HL-60/S4 treated with phorbol 12-myristate 13-acetate at 8.2 ng/mL for 4 days and 3 days (cell line): ENCODE data around the gene CFAP92.
"Not testable (repeated sequence)": the region's sequence is repeated elsewhere in the genome, so short reads cannot be mapped to it uniquely, and the experiment has no call there.

Experiments used
- in situ Hi-C: fragments of 300-500 bp; cut with MboI; formaldehyde crosslinking; loops from 2 replicates; pipeline ENCODE4 v1.15.0; 2022; ENCODE audit warnings: low sequenced_read_pairs

The CFAP92 gene

DNA sequence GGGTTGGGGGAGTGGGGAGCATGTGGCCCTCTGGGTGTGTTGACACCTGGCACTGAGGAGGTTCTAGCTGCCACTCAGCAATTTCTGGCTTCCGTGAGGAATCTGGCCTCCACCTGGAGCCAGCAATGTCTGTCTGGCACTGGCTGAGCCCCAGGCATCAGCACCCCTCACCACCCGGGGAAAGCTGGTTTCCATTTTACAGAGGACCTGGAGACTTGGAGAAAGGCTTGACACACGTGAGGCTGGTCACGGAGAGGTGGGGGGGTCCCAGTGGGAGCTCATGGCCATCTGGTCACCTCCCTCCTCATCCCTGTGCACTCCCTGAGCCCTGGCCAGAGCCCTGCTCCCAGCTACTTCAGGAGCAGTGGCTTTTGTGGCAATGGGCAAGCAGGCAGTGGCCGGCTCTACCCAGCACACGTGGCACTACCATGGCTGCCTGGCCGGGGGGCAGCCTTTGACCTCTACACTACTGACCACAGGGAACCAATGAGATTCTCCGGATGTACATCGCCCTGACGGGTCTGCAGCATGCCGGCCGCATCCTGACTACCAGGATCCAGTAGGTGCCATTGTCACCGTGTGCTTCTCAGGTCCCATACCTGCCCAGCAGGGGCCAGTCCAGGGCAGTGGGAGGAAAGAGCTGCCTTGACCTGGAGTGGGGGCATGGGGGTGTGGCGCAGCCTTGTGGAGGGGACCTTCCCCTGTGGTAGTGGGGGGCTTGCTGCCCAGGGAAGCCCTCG, 86.0 kb downstream of the CFAP92 start:
- in situ Hi-C loops = no loop called here

DNA sequence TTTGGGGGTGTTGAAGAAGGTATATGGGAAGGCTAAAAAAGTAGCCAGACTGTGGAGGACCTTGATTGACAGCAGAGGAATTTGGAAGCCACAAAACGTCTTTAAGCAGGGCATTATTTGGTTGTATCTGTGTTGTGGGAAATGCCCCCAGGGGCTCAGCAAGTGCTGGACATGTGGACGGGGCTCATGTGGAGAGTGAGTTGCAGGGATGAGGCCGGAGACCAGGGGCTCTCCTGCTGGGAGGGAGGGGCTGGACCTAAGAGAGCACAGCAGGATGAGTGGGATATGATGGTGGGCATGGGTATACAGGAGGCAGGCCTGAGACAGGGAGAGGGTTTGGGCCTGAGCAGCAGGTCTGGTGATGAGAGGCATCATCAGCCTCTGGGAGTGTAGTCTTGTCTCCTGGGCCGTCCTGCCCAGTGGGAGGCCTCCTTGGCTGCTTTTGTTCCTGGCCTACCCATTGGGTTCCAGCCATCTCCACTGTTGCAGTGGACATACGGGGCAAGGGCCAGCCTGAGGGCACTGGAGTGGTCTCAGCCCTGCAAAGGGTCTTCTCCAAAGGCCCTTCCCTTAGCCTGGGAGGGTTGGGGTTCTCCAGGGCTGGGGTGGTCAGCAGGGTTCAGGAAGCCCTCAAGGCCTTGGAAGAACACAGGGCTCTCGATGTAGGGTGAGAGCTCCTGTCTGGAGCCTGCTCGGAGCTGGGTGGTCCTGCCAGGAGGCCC, 86.9 kb downstream of the CFAP92 start:
- in situ Hi-C loops = no loop called here

DNA sequence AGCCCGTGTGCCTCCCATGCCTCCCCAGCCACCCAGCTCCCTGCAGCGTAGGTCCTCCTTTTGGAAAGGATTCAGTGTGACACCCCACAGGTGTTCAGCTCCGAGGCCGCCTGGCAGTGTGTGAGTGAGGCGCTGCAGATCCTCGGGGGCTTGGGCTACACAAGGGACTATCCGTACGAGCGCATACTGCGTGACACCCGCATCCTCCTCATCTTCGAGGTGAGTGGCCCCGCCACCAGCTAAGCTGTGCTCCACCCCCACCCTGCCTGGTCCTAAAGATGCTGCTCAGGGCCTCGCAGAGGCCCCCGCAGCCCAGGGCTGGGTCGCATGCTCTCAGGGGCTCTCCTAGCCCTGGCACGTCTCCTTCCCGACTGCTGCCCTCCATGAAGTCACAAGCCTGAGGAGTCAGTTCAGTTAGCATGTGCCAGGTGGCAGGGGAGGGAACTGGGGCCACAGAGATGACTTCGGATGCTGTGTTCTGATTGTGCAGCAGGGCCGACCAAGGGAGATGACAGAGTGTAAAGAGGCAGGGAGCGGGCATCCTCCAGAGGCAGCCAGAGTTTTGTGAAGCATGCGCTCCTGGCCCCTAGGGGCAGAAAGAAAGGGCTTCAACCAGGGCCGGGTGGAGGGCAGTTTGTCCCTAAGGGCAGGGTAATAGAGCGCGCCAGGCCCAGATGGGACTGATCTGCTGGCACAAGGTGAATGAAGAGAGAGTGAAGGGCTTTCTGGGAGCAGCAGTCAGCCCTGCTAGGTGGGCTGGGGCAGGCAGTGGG, 87.7 kb downstream of the CFAP92 start:
- in situ Hi-C loops = no loop called here

DNA sequence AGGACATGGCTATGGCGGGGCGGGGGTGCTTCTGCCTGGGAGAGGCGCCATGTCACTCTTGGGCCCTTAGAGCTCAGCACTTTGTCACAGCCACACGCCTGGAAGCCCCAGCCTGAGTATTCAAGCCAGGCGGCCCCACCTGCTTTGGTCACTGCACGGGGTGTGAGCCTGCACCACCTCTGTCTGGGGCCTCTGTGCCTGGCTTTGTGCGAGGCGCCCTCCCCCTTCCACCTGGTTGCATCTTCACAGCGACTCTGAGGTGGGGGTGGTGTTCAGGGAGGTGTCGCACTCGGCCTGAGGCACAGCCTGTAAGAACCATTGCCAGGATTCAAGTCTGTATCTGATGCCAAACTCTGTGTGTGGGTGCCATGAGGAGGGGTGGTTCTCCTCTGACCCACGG, 90.4 kb downstream of the CFAP92 start:
- in situ Hi-C loops = no loop called here

DNA sequence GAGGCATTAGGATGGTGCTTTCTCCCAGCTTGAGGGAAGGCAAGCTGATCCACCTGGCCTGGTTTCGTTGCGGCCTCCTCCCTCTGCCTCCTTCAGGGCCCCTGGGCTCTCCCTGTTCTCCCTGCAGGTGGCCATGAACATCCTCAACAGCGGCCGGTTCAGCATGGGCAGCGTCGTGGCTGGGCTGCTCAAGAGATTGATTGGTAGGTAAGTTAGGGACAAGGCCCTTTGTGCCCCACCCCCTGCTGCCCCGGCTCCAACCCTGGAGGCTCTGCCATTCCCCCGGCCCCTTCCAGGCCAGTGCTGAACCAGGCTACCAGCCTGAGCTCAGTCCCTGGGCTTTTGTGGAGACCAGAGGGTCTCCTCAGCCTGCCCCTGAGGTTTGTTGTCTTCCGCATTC, 91.5 kb downstream of the CFAP92 start:
- in situ Hi-C loops = no loop called here

DNA sequence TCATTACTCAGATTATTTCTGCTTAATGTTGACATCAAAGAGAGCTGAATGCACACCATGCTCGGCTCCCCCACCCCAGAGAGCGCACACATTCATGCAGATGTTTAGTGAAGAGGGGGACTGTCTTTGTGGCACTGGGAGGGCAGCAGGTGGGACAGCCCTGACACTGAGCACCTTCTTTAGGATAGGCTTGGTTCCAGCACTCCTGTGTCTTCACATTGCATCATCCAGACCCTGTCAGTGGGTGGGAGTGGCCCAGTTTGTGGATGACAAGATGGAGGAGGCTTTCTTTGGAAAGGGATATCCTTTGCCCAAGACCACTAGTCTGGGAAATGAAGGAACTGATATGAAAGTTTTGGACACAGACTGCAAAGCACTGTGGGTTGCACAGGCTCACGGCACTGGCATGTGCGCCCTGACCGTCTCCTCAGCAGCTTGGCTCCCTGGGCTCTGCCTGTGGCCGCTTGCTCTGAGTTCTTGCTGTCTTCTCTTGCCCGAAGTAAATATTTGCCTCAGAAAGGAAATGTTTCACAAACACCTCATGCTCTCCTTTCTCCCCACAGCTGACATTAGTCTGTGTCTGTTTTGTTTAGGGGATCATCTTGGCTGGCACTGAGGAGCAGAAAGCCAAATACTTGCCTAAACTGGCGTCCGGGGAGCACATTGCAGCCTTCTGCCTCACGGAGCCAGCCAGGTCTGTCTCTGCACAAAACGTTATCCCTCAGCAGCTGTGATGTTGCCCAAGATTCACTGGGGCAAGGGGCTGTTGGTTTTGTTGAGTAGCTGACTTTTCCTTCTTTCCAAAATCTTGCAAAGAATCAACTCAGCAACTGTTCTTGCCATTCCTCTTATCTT, 97.8 kb downstream of the CFAP92 start:
- in situ Hi-C loops = no loop called here

DNA sequence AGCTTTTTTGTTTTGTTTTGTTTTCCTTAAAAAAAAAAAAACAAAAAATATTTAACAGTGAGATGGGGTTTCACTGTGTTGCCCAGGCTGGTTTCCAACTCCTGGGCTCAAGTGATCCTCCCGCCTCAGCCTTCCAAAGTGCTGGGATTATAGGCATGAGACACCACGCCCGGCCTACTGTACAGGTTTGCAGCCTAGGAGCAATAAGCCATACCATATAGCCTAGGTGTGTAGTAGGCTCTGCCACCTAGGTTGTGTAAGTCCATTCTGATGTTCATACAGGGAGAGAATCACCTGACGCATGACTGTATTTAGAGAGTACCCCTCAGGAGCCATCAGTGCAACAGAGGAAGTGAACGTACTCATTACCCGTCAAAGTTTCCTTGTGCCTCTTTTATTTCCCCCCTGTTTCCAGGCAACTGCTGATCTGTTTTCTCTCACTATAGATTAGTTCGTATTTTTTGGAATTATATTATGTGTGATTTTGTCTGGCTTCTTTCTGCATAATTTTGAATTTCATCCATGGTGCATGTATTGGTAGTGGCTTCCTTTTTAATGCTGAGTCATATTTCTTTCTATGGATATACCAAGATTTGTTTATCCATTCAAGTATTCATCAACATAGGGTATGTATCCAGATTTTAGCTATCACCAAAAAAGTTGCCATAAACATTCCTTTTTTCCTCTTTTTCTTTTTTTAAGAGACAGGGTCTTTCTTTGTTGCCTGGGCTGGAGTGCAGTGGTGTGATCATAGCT, 104.6 kb downstream of the CFAP92 start:
- in situ Hi-C loops = no loop called here

DNA sequence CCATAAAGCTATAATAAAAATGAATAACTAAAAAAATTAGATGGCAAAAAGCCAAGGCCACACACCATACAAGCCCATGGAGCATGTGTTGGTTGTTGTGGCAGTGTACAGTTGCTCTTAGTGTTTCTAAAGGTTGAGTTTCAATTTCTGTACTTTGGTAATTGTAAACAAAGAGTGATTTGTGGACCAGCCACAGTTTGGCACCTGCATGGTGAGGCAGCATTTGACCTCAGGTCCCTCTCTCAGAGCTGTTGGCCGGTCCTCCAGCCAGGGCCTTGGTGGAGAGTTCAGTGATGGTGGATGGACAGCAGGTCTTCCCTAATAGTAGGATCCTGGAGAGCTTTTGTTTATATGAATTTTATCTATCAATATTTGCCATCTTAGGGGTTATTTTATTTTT, 108.9 kb downstream of the CFAP92 start:
- in situ Hi-C loops = no loop called here

DNA sequence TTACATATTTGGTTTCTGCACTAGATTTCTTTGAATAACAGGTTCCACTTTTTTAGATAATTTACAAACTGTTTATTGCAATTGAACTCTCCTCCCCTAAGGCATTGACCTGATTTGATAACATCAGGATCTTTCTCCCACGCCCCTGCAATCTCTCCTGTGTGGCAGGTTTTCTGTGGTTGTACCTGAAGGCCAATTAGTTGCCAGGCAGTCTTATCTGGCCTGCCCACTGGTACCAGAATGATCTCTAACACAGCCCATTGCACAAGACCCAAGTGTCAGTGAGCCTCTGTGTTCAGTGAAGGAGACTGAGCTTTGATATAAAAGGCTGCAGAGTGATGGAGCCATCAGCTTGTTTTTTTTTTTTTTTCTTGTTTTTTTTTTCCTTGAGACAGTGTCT, 111.2 kb downstream of the CFAP92 start:
- in situ Hi-C loops = no loop called here

DNA sequence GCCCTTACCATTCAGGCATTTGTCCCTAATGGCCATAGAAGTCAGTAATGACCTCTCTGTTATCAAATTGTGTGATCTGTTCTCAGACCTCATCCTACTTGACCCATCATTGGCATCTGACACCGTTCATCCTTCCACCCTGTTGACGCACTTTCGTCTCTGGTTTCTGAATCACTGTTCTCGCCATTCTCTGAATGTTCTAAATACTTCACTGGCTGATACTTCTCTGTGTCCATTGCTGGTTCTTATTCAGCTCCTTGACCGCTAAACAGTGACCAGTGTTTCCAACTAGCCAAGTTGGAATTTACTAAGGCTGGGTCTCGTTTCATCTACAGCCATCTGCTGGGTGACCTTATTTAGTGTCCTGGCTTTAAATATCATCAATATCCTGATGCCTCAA, 112.3 kb downstream of the CFAP92 start:
- in situ Hi-C loops = no loop called here

DNA sequence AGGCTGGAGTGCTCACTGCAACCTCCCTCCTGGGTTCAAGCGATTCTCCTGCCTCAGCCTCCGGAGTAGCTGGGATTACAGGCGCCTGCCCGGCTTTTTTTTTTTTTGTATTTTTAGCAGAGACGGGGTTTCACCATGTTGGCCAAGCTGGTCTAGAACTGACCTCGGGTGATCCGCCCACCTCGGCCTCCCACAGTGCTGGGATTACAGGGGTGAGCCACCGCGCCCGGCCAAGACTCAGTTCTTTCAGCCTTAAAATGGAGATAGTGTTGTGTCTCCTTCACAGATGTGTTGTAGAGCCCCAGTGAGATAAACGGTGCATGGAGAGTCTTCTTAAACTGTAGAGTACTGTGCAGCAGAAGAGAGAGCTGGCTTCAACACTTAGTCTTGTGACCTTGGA, 113.4 kb downstream of the CFAP92 start:
- in situ Hi-C loops = not testable (repeated sequence)

DNA sequence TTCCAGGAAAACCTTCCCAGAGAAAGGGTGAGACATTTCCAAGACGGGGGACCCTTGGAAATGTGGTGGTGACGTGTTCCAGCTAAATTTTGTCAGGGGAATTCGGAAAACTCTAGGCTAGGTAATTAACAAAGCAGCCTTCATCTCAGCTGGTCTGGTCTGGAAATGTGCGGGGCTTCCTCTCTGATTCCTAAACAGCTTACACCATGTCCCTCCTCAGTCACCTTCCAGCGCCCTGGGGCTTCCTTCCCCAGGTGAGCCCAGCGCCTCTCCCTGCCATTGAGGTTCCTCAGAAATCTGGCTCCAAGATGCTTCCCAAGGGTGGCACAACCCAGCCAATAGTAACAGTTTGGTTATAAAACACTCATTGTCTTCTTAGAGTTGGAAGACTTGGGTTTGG, 113.9 kb downstream of the CFAP92 start:
- in situ Hi-C loops = no loop called here

DNA sequence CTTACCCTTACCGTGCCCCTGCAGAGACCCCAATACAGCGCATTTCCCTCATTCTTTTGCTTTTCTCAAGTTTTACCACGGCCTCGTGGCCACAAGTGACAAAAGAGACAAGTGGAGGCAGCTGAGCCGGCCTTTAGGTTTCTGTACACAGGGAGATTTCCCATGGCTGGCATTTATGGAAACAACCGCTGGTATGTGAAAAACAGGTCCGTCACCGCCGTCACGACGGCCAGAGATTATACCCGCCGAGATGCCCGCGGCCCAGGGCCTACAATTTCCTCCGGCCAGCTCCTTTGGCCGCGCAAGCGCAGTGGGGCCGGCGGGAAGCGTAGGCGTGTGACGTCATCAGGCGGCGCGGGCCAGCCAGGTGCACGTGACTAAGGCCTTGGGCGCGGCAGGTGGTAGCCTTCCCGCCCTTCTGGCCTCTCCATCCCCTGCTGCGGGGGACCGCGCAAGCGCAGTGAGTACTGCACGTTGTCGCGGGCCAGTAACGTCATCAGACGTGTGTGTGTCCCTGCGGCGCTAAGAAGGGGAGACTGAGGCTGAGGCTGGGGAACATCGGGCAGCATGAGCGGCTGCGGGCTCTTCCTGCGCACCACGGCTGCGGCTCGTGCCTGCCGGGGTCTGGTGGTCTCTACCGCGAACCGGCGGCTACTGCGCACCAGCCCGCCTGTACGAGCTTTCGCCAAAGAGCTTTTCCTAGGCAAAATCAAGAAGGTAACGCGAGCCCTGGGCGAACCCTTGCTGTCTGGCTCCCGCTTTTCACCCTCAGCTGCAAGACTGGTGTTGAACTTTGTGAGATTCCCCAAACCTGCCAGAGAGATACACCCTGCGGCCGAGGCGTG, 114.5 kb downstream of the CFAP92 start, which contains the start of gene ACAD9:
Gene ACAD9 (plus strand): TSS at position 496 of the 845 bp plus-strand sequence. CDS start 72 bp downstream, at position 568.
- in situ Hi-C loops = no loop called here

DNA sequence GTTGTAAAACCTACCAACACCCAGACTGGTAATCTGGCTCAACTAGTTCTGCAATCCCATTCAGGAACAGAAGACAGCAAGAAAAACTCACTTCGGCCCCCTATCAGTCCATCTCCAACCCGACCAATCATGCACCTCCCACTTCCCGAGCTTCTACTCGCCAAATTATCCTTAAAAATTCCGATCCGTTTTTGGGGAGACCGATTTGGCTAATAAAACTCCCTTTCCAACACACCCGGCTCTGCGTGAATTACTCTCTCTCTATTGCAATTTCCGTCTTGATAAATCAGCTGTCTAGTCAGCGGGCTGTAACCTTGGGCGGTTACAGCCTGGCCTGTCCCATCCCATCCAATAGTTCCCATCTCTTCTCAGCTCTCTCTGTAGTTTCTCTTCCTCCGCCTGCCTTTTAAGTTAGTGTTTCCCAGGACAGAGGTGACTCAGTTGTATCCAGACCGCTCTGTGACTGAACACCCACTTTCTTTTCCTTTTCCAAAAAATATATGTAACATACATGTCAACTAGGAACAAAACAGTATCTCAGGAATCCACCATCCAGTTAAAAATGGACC, 115.2 kb downstream of the CFAP92 start:
- in situ Hi-C loops = no loop called here

DNA sequence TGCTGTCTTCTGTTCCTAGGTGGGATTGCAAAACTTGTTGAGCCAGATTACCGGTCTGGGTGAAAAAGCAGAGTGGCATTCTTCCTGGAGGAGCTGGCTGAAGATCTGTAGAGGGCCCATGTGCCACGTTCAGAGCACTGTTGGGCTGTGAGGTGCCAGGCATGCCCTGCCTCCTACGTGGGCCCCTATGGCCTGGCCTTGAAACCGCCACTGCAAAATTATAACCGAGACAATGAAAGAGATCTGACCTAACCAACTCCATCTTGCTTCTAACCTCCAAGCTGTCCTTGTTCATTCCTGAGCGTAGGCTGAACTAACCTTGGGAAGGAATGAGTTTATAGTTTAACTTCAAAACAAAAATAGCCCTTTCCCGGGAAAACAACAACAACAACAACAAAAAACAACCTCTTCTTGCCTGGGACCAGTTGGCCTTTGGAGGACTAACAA, 115.8 kb downstream of the CFAP92 start:
- in situ Hi-C loops = no loop called here

DNA sequence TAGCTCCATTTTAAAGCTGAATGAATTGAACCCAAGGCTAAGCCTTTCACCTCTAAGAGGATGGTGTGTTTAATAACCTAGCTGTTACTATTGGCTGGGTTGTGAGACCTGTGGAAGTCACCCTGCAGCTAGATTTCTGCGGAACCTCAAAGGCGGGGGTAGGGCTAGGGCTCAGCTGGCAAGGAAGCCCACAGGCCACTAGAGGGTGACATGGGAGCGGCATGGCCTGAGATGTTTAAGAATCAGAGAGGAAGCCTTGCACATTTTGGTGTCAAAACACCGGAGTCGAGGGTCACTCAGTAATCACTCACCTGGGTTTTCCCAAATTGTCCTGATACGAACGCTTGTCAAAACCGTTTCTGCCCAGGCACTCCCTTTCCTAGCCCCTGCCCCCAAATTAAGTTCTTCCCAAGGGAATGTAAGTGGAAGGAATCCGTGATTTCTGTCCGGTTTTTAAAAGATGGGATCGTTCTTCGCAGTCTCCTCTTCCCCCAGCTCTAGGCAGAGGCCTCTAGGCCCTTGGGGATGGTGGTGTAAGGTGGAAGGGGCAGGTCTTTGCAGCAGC, 118.2 kb downstream of the CFAP92 start:
- in situ Hi-C loops = no loop called here

DNA sequence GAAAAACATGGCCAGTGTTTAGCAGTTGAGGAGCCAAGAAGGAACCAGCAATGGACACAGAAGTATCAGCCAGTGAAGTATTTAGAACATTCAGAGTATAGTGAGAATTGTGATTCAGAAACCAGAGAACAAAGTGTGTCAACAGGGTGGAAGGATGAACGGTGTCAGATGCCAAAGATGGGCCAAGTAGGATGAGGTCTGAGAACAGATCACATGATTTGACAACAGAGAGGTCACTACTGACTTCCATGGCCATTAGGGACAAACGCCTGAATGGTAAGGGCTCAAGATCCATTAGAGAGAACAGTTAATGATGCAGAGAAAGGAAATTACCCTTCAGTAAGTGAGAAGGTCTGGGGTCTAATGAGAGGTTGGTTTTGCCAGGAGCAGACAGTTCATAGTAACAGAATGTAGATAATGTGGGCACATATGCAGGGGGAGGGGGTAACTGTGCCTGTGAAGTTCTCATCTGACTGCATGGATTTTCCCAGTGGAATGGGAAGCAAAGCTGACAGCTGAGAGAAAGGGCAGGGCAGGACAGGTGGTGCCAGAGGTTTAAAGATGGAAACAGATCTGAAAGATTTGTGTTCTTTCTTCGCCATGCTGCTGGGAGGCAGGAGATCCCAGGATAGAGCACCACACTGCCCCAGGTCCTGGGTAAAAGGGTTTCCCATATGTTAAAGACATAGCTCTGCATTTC, 119.2 kb downstream of the CFAP92 start:
- in situ Hi-C loops = no loop called here
